ENCODE data around the gene ZSCAN5A. TPM values are rescaled to one million over a fixed set of nuclear protein-coding genes. Genes with fewer than 3 reads are reported as not detected.
"Not testable (repeated sequence)": the region's sequence is repeated elsewhere in the genome, so short reads cannot be mapped to it uniquely, and the experiment has no call there.

The ZSCAN5A gene
- total RNA-seq, 1 experiment from 2014 or later, result 14.2 TPM

GRCh38 chr19:56273563-56274117 is 41.0 kb downstream of the ZSCAN5A start:
- DNase-seq (ENCODE audit: low spot score), result no peak

- no peak for DNase-seq (ENCODE audit: low spot score)
Observed at GRCh38 chr19:56272161-56272798, 42.4 kb downstream of the ZSCAN5A start, which contains the start of gene EDDM13. Gene EDDM13, plus strand, starts transcription at chr19:56272748. Its CDS starts 87 bp downstream, at chr19:56272835.

GRCh38 chr19:56271151-56271550 is 43.5 kb downstream of the ZSCAN5A start:
- no peak for DNase-seq (ENCODE audit: low spot score)

- DNase-seq (ENCODE audit: low spot score), result no peak
Observed at GRCh38 chr19:56270676-56271075, 44.0 kb downstream of the ZSCAN5A start.

GRCh38 chr19:56269348-56269747 is 45.3 kb downstream of the ZSCAN5A start:
- DNase-seq (ENCODE audit: low spot score), result no peak

GRCh38 chr19:56266051-56266450 is 48.6 kb downstream of the ZSCAN5A start:
- no peak for DNase-seq (ENCODE audit: low spot score)

- DNase-seq (ENCODE audit: low spot score), result no peak
Observed at GRCh38 chr19:56263319-56263718, 51.3 kb downstream of the ZSCAN5A start.

GRCh38 chr19:56261932-56262331 is 52.7 kb downstream of the ZSCAN5A start:
- DNase-seq (ENCODE audit: low spot score), result not testable (repeated sequence)

GRCh38 chr19:56261145-56261544 is 53.5 kb downstream of the ZSCAN5A start:
- no peak for DNase-seq (ENCODE audit: low spot score)

- DNase-seq (ENCODE audit: low spot score), result no peak
Observed at GRCh38 chr19:56258272-56258671, 56.4 kb downstream of the ZSCAN5A start.

- peak; percentile 76 for DNase-seq (ENCODE audit: low spot score)
Observed at GRCh38 chr19:56253737-56254136, 60.9 kb downstream of the ZSCAN5A start.

- peak; percentile 72 for DNase-seq (ENCODE audit: low spot score)
Observed at GRCh38 chr19:56252699-56253422, 61.8 kb downstream of the ZSCAN5A start.

- not testable (repeated sequence) for DNase-seq (ENCODE audit: low spot score)
Observed at GRCh38 chr19:56248736-56249338, 65.8 kb downstream of the ZSCAN5A start.

- not testable (repeated sequence) for DNase-seq (ENCODE audit: low spot score)
Observed at GRCh38 chr19:56245764-56246163, 68.9 kb downstream of the ZSCAN5A start.

- DNase-seq (ENCODE audit: low spot score), result no peak
Observed at GRCh38 chr19:56245121-56245740, 69.4 kb downstream of the ZSCAN5A start.

GRCh38 chr19:56223481-56223880 is 91.2 kb downstream of the ZSCAN5A start:
- no peak for DNase-seq (ENCODE audit: low spot score)

GRCh38 chr19:56222901-56223300 is 91.7 kb downstream of the ZSCAN5A start:
- no peak for DNase-seq (ENCODE audit: low spot score)

- no peak for DNase-seq (ENCODE audit: low spot score)
Observed at GRCh38 chr19:56221851-56222250, 92.8 kb downstream of the ZSCAN5A start.

GRCh38 chr19:56221442-56221841 is 93.2 kb downstream of the ZSCAN5A start:
- peak; percentile 50 for DNase-seq (ENCODE audit: low spot score)

GRCh38 chr19:56218961-56219360 is 95.7 kb downstream of the ZSCAN5A start:
- no peak for DNase-seq (ENCODE audit: low spot score)

GRCh38 chr19:56217039-56217949 is 97.3 kb downstream of the ZSCAN5A start:
- DNase-seq (ENCODE audit: low spot score), result no peak
